H9 (cell line): ENCODE results near the gene MAN1B1. TPM values are rescaled to one million over a fixed set of nuclear protein-coding genes. Genes with fewer than 3 reads are reported as not detected.

Experiments
- DNase-seq: peaks from one replicate; pipeline ENCODE4 v3.0.0-alpha.2; 2017
- H2AFZ ChIP-seq: one replicate; pipeline ENCODE4 v1.6.1; 2013; ENCODE audit warnings: mild to moderate bottlenecking, low read length, control low read depth, moderate library complexity
- H2AK5ac ChIP-seq: 2 replicates; pipeline ENCODE4 v1.6.1; 2013; ENCODE audit warnings: low read length, control low read depth, mixed read lengths; ENCODE audit not compliant: insufficient read length
- H2BK120ac ChIP-seq: one replicate; pipeline ENCODE4 v1.6.1; 2013; ENCODE audit warnings: low read depth, mild to moderate bottlenecking, low read length, control low read depth, inconsistent platforms; ENCODE audit not compliant: poor library complexity, severe bottlenecking
- H2BK12ac ChIP-seq: 2 replicates; pipeline ENCODE4 v1.6.1; 2013; ENCODE audit warnings: low read length, control low read depth, mixed read lengths, low read depth; ENCODE audit not compliant: insufficient read length
- H2BK15ac ChIP-seq: 2 replicates; pipeline ENCODE4 v1.6.1; 2013; ENCODE audit warnings: low read depth, low read length, control low read depth
- H2BK20ac ChIP-seq: one replicate; pipeline ENCODE4 v1.6.1; 2013; ENCODE audit warnings: low read depth, mild to moderate bottlenecking, low read length, control low read depth, inconsistent platforms; ENCODE audit not compliant: poor library complexity, severe bottlenecking
- H2BK5ac ChIP-seq: 2 replicates; pipeline ENCODE4 v1.6.1; 2013; ENCODE audit warnings: low read length, control low read depth, mixed read lengths; ENCODE audit not compliant: insufficient read length
- H3K14ac ChIP-seq: 2 replicates; pipeline ENCODE4 v1.6.1; 2013; ENCODE audit warnings: low read length, control low read depth; ENCODE audit not compliant: insufficient read depth
- H3K18ac ChIP-seq: 2 replicates; pipeline ENCODE4 v1.6.1; 2013; ENCODE audit warnings: low read depth, mild to moderate bottlenecking, mixed read lengths, low read length, control low read depth; ENCODE audit not compliant: insufficient read length
- H3K23ac ChIP-seq: 2 replicates; pipeline ENCODE4 v1.6.1; 2013; ENCODE audit warnings: low read length, control low read depth, mixed read lengths, low read depth; ENCODE audit not compliant: insufficient read length
- H3K23me2 ChIP-seq: 2 replicates; pipeline ENCODE4 v1.6.1; 2013; ENCODE audit warnings: low read depth, mild to moderate bottlenecking, mixed read lengths, low read length, control low read depth; ENCODE audit not compliant: insufficient read length, poor library complexity, severe bottlenecking
- H3K27ac ChIP-seq: 2 replicates; pipeline ENCODE4 v1.5.1; 2013; ENCODE audit warnings: low read length, control low read depth, mixed read lengths, low read depth; ENCODE audit not compliant: insufficient read length
- H3K27me3 ChIP-seq: 2 replicates; pipeline ENCODE4 v1.6.1; 2013; ENCODE audit warnings: low read length, control low read depth, inconsistent platforms; ENCODE audit not compliant: insufficient read depth
- H3K4ac ChIP-seq: 2 replicates; pipeline ENCODE4 v1.6.1; 2013; ENCODE audit warnings: low read depth, mild to moderate bottlenecking, control low read depth, inconsistent platforms, low read length, moderate library complexity
- H3K4me1 ChIP-seq: 2 replicates; pipeline ENCODE4 v1.6.1; 2013; ENCODE audit warnings: low read length, control low read depth, inconsistent platforms; ENCODE audit not compliant: insufficient read depth
- H3K4me2 ChIP-seq: 2 replicates; pipeline ENCODE4 v1.6.1; 2013; ENCODE audit warnings: low read length, control low read depth, mixed read lengths; ENCODE audit not compliant: insufficient read length, insufficient read depth
- H3K56ac ChIP-seq: 2 replicates; pipeline ENCODE4 v1.6.1; 2013; ENCODE audit warnings: low read depth, mild to moderate bottlenecking, mixed read lengths, low read length, control low read depth; ENCODE audit not compliant: insufficient read length
- H3K79me1 ChIP-seq: 2 replicates; pipeline ENCODE4 v1.6.1; 2013; ENCODE audit warnings: low read depth, mild to moderate bottlenecking, moderate library complexity, low read length, control low read depth, inconsistent platforms; ENCODE audit not compliant: insufficient read depth, poor library complexity, severe bottlenecking
- H3K79me2 ChIP-seq: 2 replicates; pipeline ENCODE4 v1.6.1; 2013; ENCODE audit warnings: low read length, control low read depth, inconsistent platforms; ENCODE audit not compliant: insufficient read depth
- H3K9ac ChIP-seq: 2 replicates; pipeline ENCODE4 v1.6.1; 2013; ENCODE audit warnings: low read length, control low read depth, mixed read lengths; ENCODE audit not compliant: insufficient read length; ENCODE audit errors: extremely low read depth
- H3K9me3 ChIP-seq: one replicate; pipeline ENCODE4 v1.6.1; 2013; ENCODE audit warnings: low read depth, low read length, inconsistent platforms; ENCODE audit not compliant: control insufficient read depth
- H3T11ph ChIP-seq: one replicate; pipeline ENCODE4 v1.6.1; 2013; ENCODE audit warnings: mild to moderate bottlenecking, low read length, control low read depth, inconsistent platforms
- H4K20me1 ChIP-seq: one replicate; pipeline ENCODE4 v1.6.1; 2013; ENCODE audit not compliant: control insufficient read depth, insufficient read length, insufficient read depth
- H4K5ac ChIP-seq: 2 replicates; pipeline ENCODE4 v1.6.1; 2013; ENCODE audit warnings: low read depth, mild to moderate bottlenecking, mixed read lengths, low read length, control low read depth; ENCODE audit not compliant: insufficient read length
- H4K8ac ChIP-seq: replicated peaks from 2 replicates; pipeline ENCODE4 v1.6.1; 2013; ENCODE audit warnings: low read length, control low read depth, mixed read lengths, low read depth; ENCODE audit not compliant: insufficient read length
- H4K91ac ChIP-seq: 2 replicates; pipeline ENCODE4 v1.6.1; 2013; ENCODE audit warnings: low read depth, mild to moderate bottlenecking, moderate library complexity, mixed read lengths, low read length, control low read depth; ENCODE audit not compliant: insufficient read length
- H3K27ac Mint-ChIP-seq, 3 experiments: 2 replicates in 2 of 3; 3 replicates in 1 of 3; pipeline ENCODE4 v1.8.0; 2020 to 2021; ENCODE audit warnings: mixed read lengths in 3 of 3, mild to moderate bottlenecking in 1 of 3, moderate library complexity in 1 of 3
- H3K27me3 Mint-ChIP-seq: 2 replicates; pipeline ENCODE4 v1.8.0; 2021; ENCODE audit warnings: low read depth, mild to moderate bottlenecking, moderate library complexity, mixed read lengths
- H3K36me3 Mint-ChIP-seq, 3 experiments: 2 replicates in 2 of 3; 3 replicates in 1 of 3; pipeline ENCODE4 v1.8.0; 2020 to 2021; ENCODE audit warnings: low read depth in 3 of 3, mixed read lengths in 3 of 3; ENCODE audit not compliant: insufficient read depth in 1 of 3
- H3K4me1 Mint-ChIP-seq, 2 experiments: 2 replicates each; pipeline ENCODE4 v1.8.0; 2020; ENCODE audit warnings: mixed read lengths in 2 of 2
- H3K4me3 Mint-ChIP-seq, 2 experiments: 2 replicates in 1 of 2; 3 replicates in 1 of 2; pipeline ENCODE4 v1.8.0; 2020 to 2021; ENCODE audit warnings: mild to moderate bottlenecking in 2 of 2, mixed read lengths in 2 of 2, moderate library complexity in 1 of 2
- H3K9me3 Mint-ChIP-seq, 2 experiments: 2 replicates in 1 of 2; 3 replicates in 1 of 2; pipeline ENCODE4 v1.8.0; 2020; ENCODE audit warnings: mild to moderate bottlenecking in 2 of 2, mixed read lengths in 2 of 2, moderate library complexity in 1 of 2
- WGBS: extraction: QIAGEN DNeasy Blood & Tissue Kit; methylation state at CpG from one replicate; pipeline ENCODE4 v1.1.7; 2013; ENCODE audit warnings: missing lambda C conversion rate, low lambda C conversion rate, mixed read lengths; ENCODE audit not compliant: insufficient read length; ENCODE audit errors: extremely low coverage; 5-methylcytosine and 5-hydroxymethylcytosine counted together
- total RNA-seq: library from RNA; stranded (reverse); gene quantifications from 2 replicates; pipeline ENCODE4 v1.2.1, GENCODE V29; 2021
- TF ChIP-seq, protein P1 (sequence below): fragments of 200-600 bp; sonication (generic); conservative IDR thresholded peaks from 3 replicates; pipeline ENCODE4 v1.8.0; 2021; ENCODE audit warnings: antibody characterized with exemption, mild to moderate bottlenecking

The MAN1B1 gene
- total RNA-seq, 1 experiment from 2014 or later = 34.9 TPM

DNA sequence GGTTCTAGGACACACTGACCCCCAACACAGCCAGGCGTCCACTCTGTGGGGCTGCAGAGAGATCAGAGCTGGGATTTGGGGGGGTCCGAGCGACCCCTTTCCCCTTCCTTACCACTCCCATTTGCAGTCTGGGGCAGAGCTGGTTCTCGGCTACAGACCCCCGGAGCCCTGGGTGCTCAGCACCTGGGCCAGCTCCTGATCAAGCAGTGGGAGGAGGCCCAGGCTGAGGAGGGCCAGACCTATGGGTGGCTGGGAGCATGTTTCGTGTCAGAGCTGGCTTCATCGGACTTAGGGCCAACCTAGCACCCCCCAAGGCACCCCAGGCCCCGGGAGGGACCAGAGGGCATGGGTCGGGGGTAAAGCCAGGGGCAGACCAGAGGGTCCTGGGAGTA is 59.7 kb downstream of the MAN1B1 start:
- Mint-ChIP-seq H3K36me3 (no peaks in the 10 kb centered on the region), H3K27me3 (peaks cover 54% of the 10 kb centered on the region), H3K27ac (no peak overlapping the region), H3K4me1 (peaks cover 0 to 11% of the 10 kb centered on the region in 2 experiments; a peak in 2 of 4 replicates), H3K9me3 (no peaks in the 10 kb centered on the region; a peak in 2 of 5 replicates), H3K4me3 (no peak overlapping the region)
- no peak overlapping the region for H2BK20ac ChIP-seq
- H3K14ac ChIP-seq = no peak overlapping the region
- TF ChIP-seq, protein P1, sequence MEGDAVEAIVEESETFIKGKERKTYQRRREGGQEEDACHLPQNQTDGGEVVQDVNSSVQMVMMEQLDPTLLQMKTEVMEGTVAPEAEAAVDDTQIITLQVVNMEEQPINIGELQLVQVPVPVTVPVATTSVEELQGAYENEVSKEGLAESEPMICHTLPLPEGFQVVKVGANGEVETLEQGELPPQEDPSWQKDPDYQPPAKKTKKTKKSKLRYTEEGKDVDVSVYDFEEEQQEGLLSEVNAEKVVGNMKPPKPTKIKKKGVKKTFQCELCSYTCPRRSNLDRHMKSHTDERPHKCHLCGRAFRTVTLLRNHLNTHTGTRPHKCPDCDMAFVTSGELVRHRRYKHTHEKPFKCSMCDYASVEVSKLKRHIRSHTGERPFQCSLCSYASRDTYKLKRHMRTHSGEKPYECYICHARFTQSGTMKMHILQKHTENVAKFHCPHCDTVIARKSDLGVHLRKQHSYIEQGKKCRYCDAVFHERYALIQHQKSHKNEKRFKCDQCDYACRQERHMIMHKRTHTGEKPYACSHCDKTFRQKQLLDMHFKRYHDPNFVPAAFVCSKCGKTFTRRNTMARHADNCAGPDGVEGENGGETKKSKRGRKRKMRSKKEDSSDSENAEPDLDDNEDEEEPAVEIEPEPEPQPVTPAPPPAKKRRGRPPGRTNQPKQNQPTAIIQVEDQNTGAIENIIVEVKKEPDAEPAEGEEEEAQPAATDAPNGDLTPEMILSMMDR = no peak
- no peak overlapping the region for H3K56ac ChIP-seq
- H3K79me1 ChIP-seq = no peaks in the 10 kb centered on the region
- H3K23me2 ChIP-seq = no peaks in the 10 kb centered on the region
- no peak overlapping the region for H3K4me2 ChIP-seq
- no peak overlapping the region for H2AFZ ChIP-seq
- H2AK5ac ChIP-seq = no peak overlapping the region
- H3T11ph ChIP-seq = no peak overlapping the region
- no peak overlapping the region for H4K91ac ChIP-seq
- no peak overlapping the region for H2BK5ac ChIP-seq
- H3K79me2 ChIP-seq = no peaks in the 10 kb centered on the region
- H3K27ac ChIP-seq = no peak overlapping the region
- H3K9me3 ChIP-seq = no peaks in the 10 kb centered on the region
- H2BK12ac ChIP-seq = no peak overlapping the region
- no peaks in the 10 kb centered on the region; the same call in 1 of the 2 replicates for H3K27me3 ChIP-seq
- no peak overlapping the region for H3K18ac ChIP-seq
- no peak overlapping the region for H2BK15ac ChIP-seq
- H4K20me1 ChIP-seq = no peaks in the 10 kb centered on the region
- H2BK120ac ChIP-seq = no peak overlapping the region
- no peak overlapping the region for H4K5ac ChIP-seq
- H3K4ac ChIP-seq = no peak overlapping the region
- H3K4me1 ChIP-seq = no peaks in the 10 kb centered on the region; the same call in 1 of the 2 replicates
- WGBS = no CpG with 5 or more reads among the region's 9 CpGs
- no peak overlapping the region for H3K9ac ChIP-seq
- no peak overlapping the region for H4K8ac ChIP-seq
- no peak for DNase-seq
- no peak overlapping the region for H3K23ac ChIP-seq
